Activated CD4-positive, CD25-positive, alpha-beta regulatory T cell (primary cell): ENCODE data around the gene USP20.

Experiments used
- DNase-seq, 4 experiments: peaks; one replicate each; lab custom pipeline; 2025; lab: John Stamatoyannopoulos, UW

USP20 gene

GRCh38 chr9:129823935-129824601 is 11.2 kb upstream of the USP20 start, which contains the start of gene TOR1A:
Gene TOR1A (minus strand): TSS chr9:129824136. CDS start chr9:129824085, 51 bp downstream.
- DNase-seq, result peak; percentile 80 to 86 (median 83)

- no peak for DNase-seq
Measured at GRCh38 chr9:129826344-129826743, 8.9 kb upstream of the USP20 start.

- DNase-seq, result no peak
Measured at GRCh38 chr9:129826759-129827158, 8.5 kb upstream of the USP20 start.

GRCh38 chr9:129828051-129828450 is 7.2 kb upstream of the USP20 start:
- DNase-seq, result no peak

- DNase-seq, result no peak
Measured at GRCh38 chr9:129828969-129829368, 6.3 kb upstream of the USP20 start.

- no peak for DNase-seq
Measured at GRCh38 chr9:129832982-129833381, 2.3 kb upstream of the USP20 start.

GRCh38 chr9:129834489-129835127 is 650 bp upstream of the USP20 start:
- peak in 2 of 4 experiments; percentile 21 to 33 for DNase-seq

GRCh38 chr9:129835860-129836223 is 584 bp downstream of the USP20 start:
- no peak for DNase-seq

- DNase-seq, result peak in 1 of 4 experiments; percentile 10
Measured at GRCh38 chr9:129836311-129837007, 1.2 kb downstream of the USP20 start.

GRCh38 chr9:129838707-129839259 is 3.5 kb downstream of the USP20 start:
- no peak for DNase-seq

- no peak for DNase-seq
Measured at GRCh38 chr9:129839324-129840023, 4.2 kb downstream of the USP20 start.

GRCh38 chr9:129840034-129840433 is 4.8 kb downstream of the USP20 start:
- no peak for DNase-seq

GRCh38 chr9:129841071-129841470 is 5.8 kb downstream of the USP20 start:
- no peak for DNase-seq

GRCh38 chr9:129845373-129845772 is 10.1 kb downstream of the USP20 start:
- no peak for DNase-seq

- no peak for DNase-seq
Measured at GRCh38 chr9:129848712-129849441, 13.6 kb downstream of the USP20 start.

- DNase-seq, result no peak
Measured at GRCh38 chr9:129849901-129850300, 14.6 kb downstream of the USP20 start.

GRCh38 chr9:129850821-129851550 is 15.7 kb downstream of the USP20 start:
- DNase-seq, result no peak

- no peak for DNase-seq
Measured at GRCh38 chr9:129851821-129852220, 16.6 kb downstream of the USP20 start.

- DNase-seq, result no peak
Measured at GRCh38 chr9:129852579-129852978, 17.3 kb downstream of the USP20 start.

- no peak for DNase-seq
Measured at GRCh38 chr9:129853614-129854013, 18.4 kb downstream of the USP20 start.

GRCh38 chr9:129854588-129855110 is 19.4 kb downstream of the USP20 start:
- DNase-seq, result no peak
